ENCODE measurements around the gene PACRG. TPM values are rescaled to one million over a fixed set of nuclear protein-coding genes. Genes with fewer than 3 reads are reported as not detected.

PACRG gene
- total and polyA plus RNA-seq, 2 experiments from 2014 or later, result not detected

DNA sequence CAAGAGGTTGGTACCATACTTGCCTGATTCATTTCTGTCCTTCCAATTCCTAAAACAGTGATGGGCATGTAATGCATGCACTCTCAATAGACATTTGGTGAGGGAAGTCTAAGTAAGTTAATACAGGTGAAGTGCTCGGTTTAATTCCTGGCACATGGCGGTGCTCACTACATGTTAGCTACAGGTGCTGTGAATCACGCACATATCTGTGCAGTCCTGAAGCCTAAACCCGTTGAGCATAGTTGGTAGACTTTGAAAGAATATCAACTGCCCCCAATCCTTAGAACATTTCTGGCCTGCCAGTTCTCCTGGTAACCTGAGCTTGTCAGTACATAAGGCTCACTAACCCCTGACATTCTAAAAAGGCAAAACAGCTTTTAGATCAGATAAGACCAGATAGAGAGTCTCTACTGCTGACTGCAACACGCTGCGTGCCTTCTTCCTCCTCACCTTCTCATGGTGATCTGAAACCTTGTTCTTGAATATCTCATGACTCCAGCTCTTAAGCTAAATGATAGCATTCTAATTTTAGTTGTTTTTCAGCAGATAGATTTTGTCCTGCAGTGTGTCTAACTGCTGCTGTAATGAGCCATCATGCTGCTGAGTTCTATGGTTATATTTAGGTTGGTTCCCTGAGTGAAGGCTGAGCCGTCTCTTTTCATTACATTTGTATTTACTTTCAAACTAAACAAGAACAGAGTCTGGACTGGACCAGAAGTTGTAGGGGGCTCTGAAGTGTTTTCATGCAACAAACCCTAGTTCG lies 358.3 kb downstream of the PACRG start:
- in situ Hi-C loops (cut with MboI), result no loop called here
- Histone ChIP-seq H3K9me3 (ENCODE audit: low read depth) (no peaks in the 10 kb centered on the region), H3K27ac (no peak overlapping the region), H3F3A (ENCODE audit: insufficient read depth) (no peaks in the 10 kb centered on the region), H4K20me1 (ENCODE audit: insufficient read depth) (no peaks in the 10 kb centered on the region), H3K9me2 (ENCODE audit: insufficient read depth) (no peaks in the 10 kb centered on the region), H3K27me3 (replicated peaks; ENCODE audit: insufficient read depth) (no peaks in the 10 kb centered on the region), H3K4me1 (ENCODE audit: insufficient read depth) (no peaks in the 10 kb centered on the region), H3K9ac (no peak overlapping the region), H3K4me2 (ENCODE audit: unreplicated experiment) (no peak overlapping the region), H3K36me3 (ENCODE audit: low read depth) (no peaks in the 10 kb centered on the region), H2AFZ (no peak overlapping the region), H3K79me2 (ENCODE audit: insufficient read depth) (no peaks in the 10 kb centered on the region), H3K4me3 (no peak overlapping the region)
- TF ChIP-seq EZH2phosphoT487 (IDR thresholded peaks at IDR 0.05; ENCODE audit: insufficient read depth, low read depth), result no peak
- no peak for TF ChIP-seq EZH2 (IDR thresholded peaks at IDR 0.05; ENCODE audit: insufficient read depth, poor library complexity, severe bottlenecking)
- DNase-seq, result no peak
- WGBS, 2 experiments (ENCODE audit: low coverage in 1 of 2, low lambda C conversion rate in 2 of 2, missing lambda C conversion rate in 2 of 2), result 60 to 64% methylated on average over 8 of the region's 8 CpGs

DNA sequence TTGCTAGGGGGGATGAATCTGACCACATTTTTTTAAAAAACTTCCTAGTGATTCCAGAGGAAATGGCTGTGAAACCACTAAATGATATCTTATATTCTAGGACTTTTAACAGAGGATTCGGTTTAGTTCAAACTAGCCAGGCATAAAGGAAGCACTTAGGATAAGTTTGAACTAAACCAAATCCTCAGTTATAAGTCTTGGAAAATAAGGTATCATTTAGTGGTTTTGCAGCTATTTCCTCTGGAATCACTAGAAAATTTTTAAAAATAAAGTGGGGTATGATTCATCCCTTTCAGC lies 358.8 kb downstream of the PACRG start:
- no peaks in the 10 kb centered on the region for H3K36me3 ChIP-seq (ENCODE audit: low read depth)
- no peak overlapping the region for H2AFZ ChIP-seq
- H3K4me1 ChIP-seq (ENCODE audit: insufficient read depth), result no peaks in the 10 kb centered on the region
- 76 to 78% methylated on average over 1 of the region's 1 CpG for WGBS, 2 experiments (ENCODE audit: low coverage in 1 of 2, low lambda C conversion rate in 2 of 2, missing lambda C conversion rate in 2 of 2)
- no peaks in the 10 kb centered on the region for H3F3A ChIP-seq (ENCODE audit: insufficient read depth)
- H3K9ac ChIP-seq, result no peak overlapping the region
- H3K4me3 ChIP-seq, result no peak overlapping the region
- no peak overlapping the region for H3K27ac ChIP-seq
- in situ Hi-C loops (cut with MboI), result no loop called here
- H3K27me3 ChIP-seq (replicated peaks; ENCODE audit: insufficient read depth), result no peaks in the 10 kb centered on the region
- no peaks in the 10 kb centered on the region for H3K9me2 ChIP-seq (ENCODE audit: insufficient read depth)
- no peak overlapping the region for H3K4me2 ChIP-seq (ENCODE audit: unreplicated experiment)
- H3K79me2 ChIP-seq (ENCODE audit: insufficient read depth), result no peaks in the 10 kb centered on the region
- no peaks in the 10 kb centered on the region for H3K9me3 ChIP-seq (ENCODE audit: low read depth)
- no peaks in the 10 kb centered on the region for H4K20me1 ChIP-seq (ENCODE audit: insufficient read depth)
- no peak for DNase-seq
- TF ChIP-seq EZH2phosphoT487 (IDR thresholded peaks at IDR 0.05; ENCODE audit: insufficient read depth, low read depth), result no peak
- TF ChIP-seq EZH2 (IDR thresholded peaks at IDR 0.05; ENCODE audit: insufficient read depth, poor library complexity, severe bottlenecking), result no peak

DNA sequence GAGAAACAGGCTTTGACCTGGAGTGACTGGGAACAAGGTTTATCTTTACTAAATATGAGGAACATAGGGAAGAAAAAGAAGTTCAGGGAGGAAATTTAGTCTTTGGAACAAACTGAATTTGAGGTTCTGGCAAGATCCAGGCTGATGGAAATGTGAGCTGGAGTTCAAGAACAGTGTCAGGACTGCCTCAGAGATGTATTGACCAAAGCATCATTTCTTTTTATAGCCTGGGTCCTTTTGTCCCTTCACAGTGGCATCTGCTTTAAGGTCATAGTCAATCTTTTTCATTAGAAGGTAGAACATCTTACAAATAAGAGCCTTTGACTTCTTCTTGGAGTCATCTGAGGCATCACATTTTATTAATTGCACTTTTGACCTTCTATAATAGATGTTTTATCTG lies 360.2 kb downstream of the PACRG start:
- Histone ChIP-seq H3K79me2 (ENCODE audit: insufficient read depth) (no peaks in the 10 kb centered on the region), H3K9ac (no peak overlapping the region), H3K27me3 (replicated peaks; ENCODE audit: insufficient read depth) (no peaks in the 10 kb centered on the region), H3K4me2 (ENCODE audit: unreplicated experiment) (no peak overlapping the region), H3K9me2 (ENCODE audit: insufficient read depth) (no peaks in the 10 kb centered on the region), H3F3A (ENCODE audit: insufficient read depth) (no peaks in the 10 kb centered on the region), H3K9me3 (ENCODE audit: low read depth) (no peaks in the 10 kb centered on the region), H2AFZ (no peak overlapping the region), H3K36me3 (ENCODE audit: low read depth) (no peaks in the 10 kb centered on the region), H4K20me1 (ENCODE audit: insufficient read depth) (no peaks in the 10 kb centered on the region), H3K4me1 (ENCODE audit: insufficient read depth) (no peaks in the 10 kb centered on the region), H3K4me3 (no peak overlapping the region), H3K27ac (no peak overlapping the region)
- no peak for TF ChIP-seq EZH2 (IDR thresholded peaks at IDR 0.05; ENCODE audit: insufficient read depth, poor library complexity, severe bottlenecking)
- no peak for TF ChIP-seq EZH2phosphoT487 (IDR thresholded peaks at IDR 0.05; ENCODE audit: insufficient read depth, low read depth)
- no peak for DNase-seq
- in situ Hi-C loops (cut with MboI), result no loop called here

DNA sequence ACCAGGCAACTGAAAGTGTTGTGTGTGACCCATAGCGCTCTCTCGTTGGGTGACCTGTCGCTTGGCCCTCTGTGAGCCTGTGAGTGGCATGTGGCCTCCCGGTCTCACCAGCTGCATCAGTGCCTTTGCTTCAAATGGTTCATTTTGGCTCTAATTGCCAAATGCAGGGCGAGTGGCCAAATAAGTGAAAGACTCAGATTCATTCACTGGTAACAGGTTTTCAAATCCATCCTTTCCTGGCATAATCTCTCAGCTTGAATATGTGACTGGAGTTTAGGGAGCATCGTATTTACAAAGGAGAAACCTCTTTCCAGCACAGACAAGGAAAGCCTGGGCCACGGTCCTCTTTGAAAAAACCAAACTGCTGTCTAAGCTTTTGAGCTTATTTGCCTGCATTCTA lies 365.1 kb downstream of the PACRG start:
- H3K27me3 ChIP-seq (replicated peaks; ENCODE audit: insufficient read depth), result no peaks in the 10 kb centered on the region
- H3K4me3 ChIP-seq, result no peak overlapping the region
- H3K9me2 ChIP-seq (ENCODE audit: insufficient read depth), result no peaks in the 10 kb centered on the region
- no peaks in the 10 kb centered on the region for H3K4me1 ChIP-seq (ENCODE audit: insufficient read depth)
- no peak overlapping the region for H3K27ac ChIP-seq
- in situ Hi-C loops (cut with MboI), result no loop called here
- WGBS, 2 experiments (ENCODE audit: low coverage in 1 of 2, low lambda C conversion rate in 2 of 2, missing lambda C conversion rate in 2 of 2), result 59 to 61% methylated on average over 7 of the region's 7 CpGs
- H3K9ac ChIP-seq, result no peak overlapping the region
- no peaks in the 10 kb centered on the region for H4K20me1 ChIP-seq (ENCODE audit: insufficient read depth)
- no peak overlapping the region for H3K4me2 ChIP-seq (ENCODE audit: unreplicated experiment)
- no peaks in the 10 kb centered on the region for H3K79me2 ChIP-seq (ENCODE audit: insufficient read depth)
- no peaks in the 10 kb centered on the region for H3K36me3 ChIP-seq (ENCODE audit: low read depth)
- DNase-seq, result no peak
- no peak overlapping the region for H2AFZ ChIP-seq
- H3F3A ChIP-seq (ENCODE audit: insufficient read depth), result no peaks in the 10 kb centered on the region
- H3K9me3 ChIP-seq (ENCODE audit: low read depth), result no peaks in the 10 kb centered on the region
- no peak for TF ChIP-seq EZH2 (IDR thresholded peaks at IDR 0.05; ENCODE audit: insufficient read depth, poor library complexity, severe bottlenecking)
- no peak for TF ChIP-seq EZH2phosphoT487 (IDR thresholded peaks at IDR 0.05; ENCODE audit: insufficient read depth, low read depth)

DNA sequence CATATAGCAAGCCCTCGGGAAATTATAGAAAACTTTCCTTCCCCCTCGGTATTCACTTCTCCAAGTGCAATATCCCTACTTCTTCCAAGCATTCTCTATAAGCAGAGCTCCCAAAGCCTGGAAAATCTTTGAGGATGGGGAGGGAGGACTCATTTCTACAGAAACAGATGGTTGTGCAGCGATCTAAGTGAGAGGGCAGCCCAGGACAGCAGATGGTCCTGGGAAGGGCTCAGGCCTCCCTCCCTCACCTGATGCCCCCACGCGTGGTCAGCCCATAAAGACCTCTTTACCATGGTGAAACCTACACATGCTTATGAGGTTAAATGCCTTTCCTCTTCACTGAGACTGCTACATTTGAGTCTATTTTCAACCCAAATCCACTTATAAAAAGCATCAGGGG lies 367.1 kb downstream of the PACRG start:
- H2AFZ ChIP-seq, result no peak overlapping the region
- no peak overlapping the region for H3K4me2 ChIP-seq (ENCODE audit: unreplicated experiment)
- H3K27ac ChIP-seq, result no peak overlapping the region
- no peaks in the 10 kb centered on the region for H3F3A ChIP-seq (ENCODE audit: insufficient read depth)
- in situ Hi-C loops (cut with MboI), result no loop called here
- no peaks in the 10 kb centered on the region for H4K20me1 ChIP-seq (ENCODE audit: insufficient read depth)
- 47% methylated on average over 5 of the region's 5 CpGs for WGBS, 2 experiments (ENCODE audit: low coverage in 1 of 2, low lambda C conversion rate in 2 of 2, missing lambda C conversion rate in 2 of 2)
- H3K36me3 ChIP-seq (ENCODE audit: low read depth), result no peaks in the 10 kb centered on the region
- H3K9me2 ChIP-seq (ENCODE audit: insufficient read depth), result no peaks in the 10 kb centered on the region
- no peak overlapping the region for H3K9ac ChIP-seq
- H3K4me3 ChIP-seq, result no peak overlapping the region
- DNase-seq, result no peak
- no peaks in the 10 kb centered on the region for H3K79me2 ChIP-seq (ENCODE audit: insufficient read depth)
- no peaks in the 10 kb centered on the region for H3K9me3 ChIP-seq (ENCODE audit: low read depth)
- no peaks in the 10 kb centered on the region for H3K27me3 ChIP-seq (replicated peaks; ENCODE audit: insufficient read depth)
- H3K4me1 ChIP-seq (ENCODE audit: insufficient read depth), result no peaks in the 10 kb centered on the region
- TF ChIP-seq EZH2 (IDR thresholded peaks at IDR 0.05; ENCODE audit: insufficient read depth, poor library complexity, severe bottlenecking) (no peak), EZH2phosphoT487 (IDR thresholded peaks at IDR 0.05; ENCODE audit: insufficient read depth, low read depth) (no peak)
